Cortex of kidney (tissue), 1 donor: Measurements from ENCODE around the gene SYNE1.

Experiments
- DNase-seq: peaks from one replicate; lab custom pipeline; 2025; lab: John Stamatoyannopoulos, UW

SYNE1 gene

GRCh38 chr6:152184573-152184916 is 452.6 kb downstream of the SYNE1 start:
- DNase-seq: no peak

- DNase-seq: no peak
These were observed 456.6 kb downstream of the SYNE1 start for GRCh38 chr6:152180601-152181000.

GRCh38 chr6:152176268-152176667 is 460.9 kb downstream of the SYNE1 start:
- no peak for DNase-seq

- DNase-seq: no peak
These were observed 463.2 kb downstream of the SYNE1 start for GRCh38 chr6:152173957-152174356.

GRCh38 chr6:152173321-152173720 is 463.8 kb downstream of the SYNE1 start:
- DNase-seq: no peak

GRCh38 chr6:152170702-152171667 is 466.2 kb downstream of the SYNE1 start:
- no peak for DNase-seq

- DNase-seq: no peak
These were observed 466.9 kb downstream of the SYNE1 start for GRCh38 chr6:152170313-152170701.

- no peak for DNase-seq
These were observed 469.2 kb downstream of the SYNE1 start for GRCh38 chr6:152167641-152168603.

GRCh38 chr6:152166897-152167296 is 470.3 kb downstream of the SYNE1 start:
- no peak for DNase-seq

GRCh38 chr6:152166497-152166896 is 470.7 kb downstream of the SYNE1 start:
- no peak for DNase-seq

- DNase-seq: no peak
These were observed 472.2 kb downstream of the SYNE1 start for GRCh38 chr6:152164957-152165356.

GRCh38 chr6:152161501-152161900 is 475.7 kb downstream of the SYNE1 start:
- DNase-seq: no peak

GRCh38 chr6:152160346-152160745 is 476.8 kb downstream of the SYNE1 start:
- no peak for DNase-seq

- no peak for DNase-seq
These were observed 481.4 kb downstream of the SYNE1 start for GRCh38 chr6:152155792-152156191.

GRCh38 chr6:152154559-152155356 is 482.4 kb downstream of the SYNE1 start:
- DNase-seq: no peak

GRCh38 chr6:152151920-152152319 is 485.2 kb downstream of the SYNE1 start:
- DNase-seq: no peak

GRCh38 chr6:152150196-152150595 is 487.0 kb downstream of the SYNE1 start:
- DNase-seq: no peak

- no peak for DNase-seq
These were observed 488.8 kb downstream of the SYNE1 start for GRCh38 chr6:152148412-152148811.

GRCh38 chr6:152147269-152147668 is 489.9 kb downstream of the SYNE1 start:
- no peak for DNase-seq

- DNase-seq: no peak
These were observed 490.8 kb downstream of the SYNE1 start for GRCh38 chr6:152146385-152146784.

GRCh38 chr6:152143359-152143758 is 493.8 kb downstream of the SYNE1 start:
- DNase-seq: no peak

GRCh38 chr6:152142105-152142504 is 495.1 kb downstream of the SYNE1 start:
- no peak for DNase-seq
